ENCODE results near the gene NXPE1.
"Not testable (repeated sequence)": the region's sequence is repeated elsewhere in the genome, so short reads cannot be mapped to it uniquely, and the experiment has no call there.

DNA sequence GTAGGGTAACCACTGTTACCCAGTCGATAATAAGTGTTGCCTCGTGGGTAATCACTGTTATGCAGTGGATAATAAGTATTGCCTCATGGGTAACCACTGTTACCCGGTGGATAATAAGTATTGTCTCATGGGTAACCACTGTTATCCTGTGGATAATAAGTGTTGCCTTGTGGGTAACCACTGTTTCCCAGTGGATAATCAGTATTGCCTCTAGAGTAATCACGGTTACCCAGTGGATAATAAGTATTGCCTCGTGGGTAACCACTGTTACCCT lies 47.1 kb upstream of the NXPE1 start:
- TF ChIP-seq CTCF (IDR thresholded peaks at IDR 0.05; ENCODE audit: low read depth, low read length, poor library complexity, severe bottlenecking); EZH2phosphoT487 (IDR thresholded peaks at IDR 0.05; ENCODE audit: borderline replicate concordance, low read length): not testable (repeated sequence)
